GM21737 (cell line): Measurements from ENCODE around the gene OR4F6.
"Not testable (repeated sequence)": the region's sequence is repeated elsewhere in the genome, so short reads cannot be mapped to it uniquely, and the experiment has no call there.

ENCODE experiments used
- ATAC-seq: cut with Tn5 transposase; IDR thresholded peaks from one replicate; pipeline ENCODE4 v1.9.1; 2021; ENCODE audit warnings: mild to moderate bottlenecking, moderate library complexity; ENCODE audit not compliant: unreplicated experiment

OR4F6 gene, protein sequence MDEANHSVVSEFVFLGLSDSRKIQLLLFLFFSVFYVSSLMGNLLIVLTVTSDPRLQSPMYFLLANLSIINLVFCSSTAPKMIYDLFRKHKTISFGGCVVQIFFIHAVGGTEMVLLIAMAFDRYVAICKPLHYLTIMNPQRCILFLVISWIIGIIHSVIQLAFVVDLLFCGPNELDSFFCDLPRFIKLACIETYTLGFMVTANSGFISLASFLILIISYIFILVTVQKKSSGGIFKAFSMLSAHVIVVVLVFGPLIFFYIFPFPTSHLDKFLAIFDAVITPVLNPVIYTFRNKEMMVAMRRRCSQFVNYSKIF

DNA sequence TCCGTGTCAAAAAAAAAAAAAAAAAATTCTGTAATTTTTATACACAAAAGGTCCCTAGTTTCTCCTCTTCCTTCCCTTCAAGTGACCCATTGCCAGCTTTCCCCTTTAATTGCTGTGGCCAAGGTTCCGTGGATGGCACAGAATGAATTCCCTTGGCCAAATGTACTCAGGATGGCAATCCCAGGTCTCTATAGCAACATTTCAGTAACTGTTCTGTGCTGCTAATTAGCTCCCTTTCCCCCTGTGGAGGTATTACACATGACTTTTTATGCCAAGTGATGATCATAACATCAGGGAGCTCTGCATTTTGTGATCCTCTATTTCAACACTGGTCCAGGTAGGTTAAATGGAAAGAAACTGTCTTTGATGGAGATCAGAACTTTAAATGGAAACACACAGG is at the start of gene OR4F6:
OR4F6 (plus strand) TSS at position 301 of the 400 bp plus-strand sequence. CDS start 2,211 bp downstream, outside the sequence.
- ATAC-seq = no peak

DNA sequence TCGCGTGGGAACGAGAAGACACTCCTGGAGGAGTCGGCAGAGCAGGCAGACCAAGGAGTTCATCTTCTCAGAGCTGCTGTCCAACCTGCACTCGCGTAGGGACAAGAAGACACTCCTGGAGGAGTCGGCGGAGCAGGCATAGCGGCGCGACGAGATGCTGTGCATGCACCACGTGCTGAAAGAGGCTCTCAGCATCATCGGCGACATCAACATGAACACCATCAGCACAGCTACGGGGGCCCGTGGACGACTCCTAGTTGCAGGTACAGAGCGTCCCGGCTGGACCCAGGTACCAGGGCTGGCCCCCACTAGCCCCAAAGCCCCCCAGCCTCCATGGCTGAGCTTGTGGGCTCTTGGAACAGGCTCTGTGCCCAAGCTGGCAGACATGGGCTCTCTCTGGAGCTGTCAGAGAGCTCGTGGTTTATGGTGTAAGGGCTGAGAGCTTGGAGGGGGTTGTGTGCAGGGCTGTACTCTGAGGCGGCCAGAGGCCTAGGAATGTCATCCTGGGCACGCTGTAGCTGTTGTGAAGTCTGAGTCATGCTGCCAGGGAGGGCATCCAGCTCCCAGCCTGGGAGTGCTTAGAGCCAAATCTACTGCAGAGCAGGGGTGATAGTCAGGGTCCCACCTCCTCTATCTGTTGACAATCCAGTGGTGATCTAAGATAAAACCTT is 38.5 kb upstream of the OR4F6 start:
- ATAC-seq = not testable (repeated sequence)

DNA sequence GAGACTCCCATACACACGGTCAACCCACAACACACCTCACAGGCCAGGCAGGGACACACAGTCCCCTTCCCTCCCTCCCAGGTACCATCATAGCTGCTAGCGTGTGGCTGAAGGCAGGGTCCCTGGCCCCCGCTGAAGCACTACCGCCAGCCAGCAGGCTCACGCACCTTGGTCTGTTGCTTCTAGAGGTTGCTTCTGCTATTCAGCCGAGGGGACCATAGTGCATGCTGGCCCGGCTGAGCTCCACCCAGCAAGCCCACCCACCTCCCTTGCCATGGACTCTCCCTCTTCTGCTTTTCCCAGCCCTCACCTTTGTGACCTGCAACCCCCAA is 38.0 kb upstream of the OR4F6 start:
- ATAC-seq = not testable (repeated sequence)

DNA sequence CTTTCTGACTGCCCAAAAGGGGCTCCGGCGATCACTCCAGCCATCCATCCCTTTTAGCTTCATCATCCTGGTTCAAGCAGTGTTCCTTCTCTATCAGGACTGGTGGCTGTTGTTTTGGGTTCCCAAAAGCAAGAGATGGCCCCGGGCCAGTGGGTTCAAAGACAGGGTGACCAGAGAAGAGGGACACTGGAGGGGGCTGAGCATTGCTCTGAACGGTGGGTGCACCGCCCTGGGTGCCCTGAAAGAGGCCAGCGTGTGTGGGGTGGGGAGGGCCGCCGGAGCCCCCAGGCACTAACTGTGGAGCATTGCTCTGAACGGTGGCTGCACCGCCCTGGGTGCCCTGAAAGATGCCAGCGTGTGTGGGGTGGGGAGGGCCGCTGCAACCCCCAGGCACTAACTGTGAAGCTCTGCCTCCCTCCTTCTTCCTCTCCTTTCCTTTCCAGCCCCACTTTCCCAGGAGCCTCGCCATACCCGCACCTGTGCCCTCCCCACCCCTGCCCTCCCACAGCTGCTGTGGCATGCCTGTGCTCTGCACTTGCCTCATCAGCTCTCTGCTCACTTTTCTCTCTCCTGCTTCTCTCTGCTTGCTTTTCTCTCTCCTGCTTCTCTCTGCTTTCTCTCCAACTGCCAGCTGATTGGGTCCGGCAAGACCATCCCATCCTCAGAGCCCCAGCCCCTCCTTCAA is 37.4 kb upstream of the OR4F6 start:
- no peak for ATAC-seq

DNA sequence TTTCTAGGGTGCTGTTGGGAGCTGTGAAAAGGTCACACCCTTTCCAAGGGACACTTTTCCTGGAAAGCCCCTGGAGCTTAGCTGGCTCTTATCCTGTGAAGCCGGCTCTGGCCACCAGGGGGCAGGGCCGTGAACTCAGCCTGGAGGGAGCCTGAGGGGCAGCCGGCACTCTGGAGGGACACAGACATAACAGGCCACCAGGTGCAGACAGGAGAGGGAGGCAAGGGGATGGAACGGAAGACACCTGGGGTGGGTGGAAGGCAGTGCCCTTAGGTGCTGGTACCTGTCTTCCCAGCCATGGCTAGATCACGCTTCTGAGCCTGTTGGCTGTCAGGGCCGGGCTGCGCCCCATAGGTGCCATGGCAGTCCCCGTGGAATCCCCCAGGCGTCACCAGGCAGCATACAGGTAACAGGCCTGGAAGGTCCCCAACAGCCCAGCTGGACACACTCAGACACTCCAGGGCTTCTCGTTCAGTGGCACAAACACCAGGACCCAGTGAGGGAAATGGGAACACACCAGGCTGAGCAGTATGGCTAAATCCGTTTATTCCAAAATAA is 36.1 kb upstream of the OR4F6 start:
- ATAC-seq = not testable (repeated sequence)

DNA sequence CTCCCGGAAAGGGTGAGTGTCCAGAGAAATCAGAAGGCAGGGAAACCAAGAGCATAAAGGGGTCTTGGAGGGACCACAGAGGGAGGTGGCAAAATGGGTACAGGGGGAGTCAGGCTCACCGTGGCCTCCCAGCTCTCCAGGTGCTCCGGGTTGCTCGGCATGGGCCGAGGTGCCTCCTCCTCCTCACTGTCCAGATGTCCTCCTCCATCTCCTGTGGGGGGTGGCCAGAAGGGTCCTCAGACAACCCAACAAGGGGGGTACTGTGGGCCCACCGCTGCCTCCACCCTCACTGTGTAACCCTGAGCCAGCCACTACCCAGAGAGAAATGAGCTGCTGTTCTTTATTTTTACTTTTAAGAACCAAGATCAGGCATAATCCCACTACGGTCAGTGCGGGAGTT is 30.4 kb upstream of the OR4F6 start:
- ATAC-seq = no peak

DNA sequence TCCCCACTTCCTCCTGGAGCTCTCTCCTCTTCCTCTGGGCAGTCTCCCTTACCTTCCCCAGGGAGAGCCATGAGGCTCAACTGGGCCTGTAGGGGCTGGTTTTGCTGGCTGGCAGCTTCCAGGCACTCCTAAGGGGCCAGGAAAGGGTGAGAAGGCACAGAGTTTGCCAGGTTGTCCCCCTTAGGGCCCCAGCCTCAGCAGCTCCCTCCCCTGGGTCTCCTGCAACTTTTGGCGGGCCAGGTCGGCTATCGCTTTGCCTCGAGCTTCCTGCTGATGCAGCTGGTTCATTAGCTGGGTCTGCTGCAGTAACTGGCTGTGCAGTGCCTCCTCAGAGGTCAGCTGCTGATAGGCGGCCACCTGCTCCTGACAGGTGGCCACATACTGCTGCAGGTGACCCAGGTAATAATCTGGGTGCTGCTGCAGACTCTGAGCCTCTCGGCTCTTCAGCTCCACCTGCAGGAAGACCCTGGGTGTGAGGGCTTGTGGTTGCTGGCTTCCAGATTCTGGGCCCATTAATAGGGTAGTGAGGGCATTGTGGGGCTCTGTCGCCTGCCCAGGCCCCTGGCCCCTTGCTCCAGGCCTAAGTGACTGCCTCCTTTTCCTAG is 29.7 kb upstream of the OR4F6 start:
- ATAC-seq = no peak

DNA sequence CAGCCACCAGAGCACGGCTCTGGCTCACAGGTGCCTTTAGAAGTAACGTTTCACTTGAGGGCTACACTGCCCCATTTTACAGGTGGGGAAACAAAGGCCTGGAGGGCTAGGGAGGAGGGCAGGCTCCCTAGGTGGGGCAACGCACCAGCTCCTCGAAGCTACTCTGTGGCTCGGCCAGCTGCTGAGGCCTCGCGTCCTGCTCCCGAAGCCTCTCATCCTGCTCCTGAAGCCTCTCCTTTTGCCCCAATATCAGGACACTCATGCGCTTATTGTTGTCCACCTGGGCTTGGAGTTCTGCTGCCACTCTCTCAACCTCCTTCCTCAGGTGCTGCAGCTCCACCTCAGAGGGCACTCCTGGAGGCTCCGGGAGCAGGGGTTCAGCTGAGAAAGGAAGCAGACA is 28.2 kb upstream of the OR4F6 start:
- no peak for ATAC-seq

DNA sequence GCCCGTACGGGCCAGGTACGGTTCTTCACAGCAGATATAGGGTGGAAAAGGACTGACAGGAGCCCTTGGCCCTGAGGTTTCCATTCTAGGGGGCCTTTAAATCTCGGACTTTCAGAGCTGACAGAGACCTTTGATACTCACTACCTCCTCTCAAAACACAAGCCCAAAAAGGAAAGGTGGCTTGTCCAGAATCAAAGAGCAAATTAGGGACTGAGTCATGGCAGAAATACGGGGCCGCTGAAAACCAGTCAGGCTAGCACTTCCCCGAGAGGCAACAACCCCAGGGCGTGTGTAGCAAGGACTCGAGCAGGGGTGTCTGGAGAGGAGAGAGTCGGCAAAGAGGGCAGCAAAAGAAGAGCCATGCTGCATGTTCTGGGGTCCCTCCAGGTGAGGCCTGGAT is 24.7 kb upstream of the OR4F6 start:
- not testable (repeated sequence) for ATAC-seq

DNA sequence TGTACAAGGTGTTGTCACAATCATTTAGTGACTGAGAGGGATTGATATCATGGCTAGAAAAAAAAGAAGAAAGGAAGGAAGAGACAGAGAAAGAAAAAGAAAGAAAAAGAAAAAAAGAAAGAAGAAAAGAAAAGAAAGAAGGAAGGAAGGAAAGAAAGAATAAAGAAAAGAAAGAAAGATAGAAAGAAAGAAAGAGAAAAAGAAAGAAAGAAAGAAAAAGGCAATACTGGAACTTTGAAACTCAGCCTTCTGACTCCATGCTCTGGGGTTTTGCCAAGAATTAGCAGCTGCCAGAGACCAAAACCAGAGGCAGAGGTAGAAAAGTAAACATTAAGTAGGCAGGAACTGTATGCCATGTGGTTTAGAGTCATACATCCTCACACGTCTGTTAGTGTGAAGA is 23.1 kb upstream of the OR4F6 start:
- ATAC-seq = not testable (repeated sequence)

DNA sequence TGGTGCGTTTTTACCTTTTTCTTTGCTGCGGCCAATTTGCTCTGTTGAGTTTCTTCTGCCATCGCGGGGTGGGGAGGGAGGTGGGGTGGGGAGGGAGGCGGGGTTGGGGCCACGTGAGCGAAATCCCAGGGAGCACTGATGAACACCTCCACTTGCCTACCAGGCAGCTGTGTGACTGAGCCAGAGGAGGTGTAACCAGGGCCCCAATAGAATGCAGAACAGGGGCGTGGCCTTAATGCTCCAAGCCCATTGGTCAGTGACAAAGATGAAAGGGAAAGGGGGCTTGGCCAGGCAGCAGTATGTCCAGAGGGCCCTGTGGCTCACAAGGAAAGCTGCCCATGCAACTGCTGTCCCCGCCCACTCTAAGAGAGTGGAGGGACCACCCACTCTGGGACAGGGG is 21.4 kb upstream of the OR4F6 start:
- no peak for ATAC-seq

DNA sequence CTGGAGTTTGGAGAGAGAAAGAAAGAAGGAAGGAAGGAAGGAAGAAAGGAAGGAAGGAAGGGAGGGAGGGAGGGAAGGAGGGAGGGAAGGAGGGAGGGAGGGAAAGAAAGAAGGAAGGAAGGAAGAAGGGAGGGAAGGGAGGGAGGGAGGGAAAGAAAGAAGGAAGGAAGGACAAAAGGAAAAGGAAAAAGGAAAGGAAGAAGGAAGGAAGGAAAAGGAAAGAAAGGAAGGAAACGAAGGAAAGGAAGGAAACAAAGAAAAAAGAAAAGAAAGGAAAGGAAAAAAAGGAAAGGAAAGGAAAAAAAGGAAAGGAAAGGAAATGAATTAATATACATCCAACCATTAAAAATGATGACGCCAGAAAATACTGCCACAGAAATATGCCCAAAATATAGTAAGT is 18.7 kb upstream of the OR4F6 start:
- ATAC-seq = no peak

DNA sequence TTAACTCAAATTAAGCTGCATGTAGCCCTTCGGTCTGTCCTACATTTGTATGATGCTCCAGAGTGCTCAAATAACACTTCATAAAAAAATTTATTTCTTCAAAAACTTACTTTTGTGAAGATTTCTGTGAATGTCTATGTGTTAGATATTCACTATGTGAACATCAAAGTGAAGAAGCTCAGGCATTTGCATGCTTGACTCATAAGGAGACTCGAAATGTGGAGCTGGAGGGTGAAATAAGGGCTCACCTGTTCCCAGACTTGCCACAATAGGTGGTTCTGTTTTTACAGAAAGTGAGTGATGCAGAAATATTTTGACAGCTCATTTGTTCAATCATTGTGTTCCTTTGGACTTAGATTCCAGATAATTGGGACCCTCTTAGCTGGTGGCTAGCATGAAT is 16.9 kb upstream of the OR4F6 start:
- not testable (repeated sequence) for ATAC-seq

DNA sequence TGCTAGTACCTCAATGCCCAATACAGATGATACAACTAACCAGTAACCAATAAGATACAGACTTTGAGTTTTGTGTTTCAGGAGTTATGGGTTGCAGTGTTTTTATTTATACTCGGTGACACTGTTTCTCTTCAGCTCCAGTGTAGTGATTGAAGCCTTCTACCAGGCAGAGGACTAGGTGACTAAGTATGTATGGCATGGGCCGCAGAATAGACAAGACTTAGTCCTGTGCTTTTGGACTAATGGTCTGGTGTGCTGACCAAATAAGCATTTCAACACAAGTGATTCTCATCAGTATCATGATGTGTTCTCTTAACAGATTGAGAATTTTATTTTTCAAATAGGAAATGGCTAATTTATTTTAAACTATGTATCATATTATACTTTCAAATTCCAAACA is 15.3 kb upstream of the OR4F6 start:
- ATAC-seq = not testable (repeated sequence)

DNA sequence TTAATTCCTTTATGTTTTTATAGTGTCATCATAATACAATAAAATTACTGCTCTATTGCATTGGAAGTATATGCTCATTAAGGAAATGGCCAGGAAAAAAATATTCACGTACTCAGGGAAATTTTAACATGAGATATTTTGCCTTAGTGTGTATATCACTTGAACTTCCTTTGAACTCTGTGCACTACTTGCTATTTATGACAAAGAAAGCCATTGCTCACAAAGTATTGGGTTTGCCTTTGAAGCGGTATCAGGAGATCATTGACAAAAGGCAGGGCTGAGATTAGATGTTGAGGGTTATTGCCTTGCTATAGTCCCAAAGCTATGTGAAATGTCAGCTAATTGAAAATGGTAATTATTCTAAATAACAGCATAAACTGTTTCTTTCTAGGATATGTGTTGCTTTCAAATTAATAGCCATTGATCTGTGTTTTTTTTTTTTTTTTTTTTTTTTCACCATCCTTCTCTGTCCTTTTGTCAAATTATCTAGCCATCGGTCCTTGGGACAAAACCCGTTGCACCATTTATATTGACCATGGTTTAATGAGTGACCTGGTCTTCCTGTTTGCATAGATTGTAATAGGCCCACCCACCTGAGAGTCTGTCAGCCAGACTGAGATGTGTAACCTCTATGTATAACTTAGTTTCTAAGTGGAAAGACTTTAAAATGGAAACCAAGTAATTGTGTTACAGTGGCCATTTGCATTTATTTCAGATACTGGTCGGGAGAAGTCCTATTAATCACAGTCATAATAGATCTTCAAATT is 14.6 kb upstream of the OR4F6 start:
- ATAC-seq = not testable (repeated sequence)

DNA sequence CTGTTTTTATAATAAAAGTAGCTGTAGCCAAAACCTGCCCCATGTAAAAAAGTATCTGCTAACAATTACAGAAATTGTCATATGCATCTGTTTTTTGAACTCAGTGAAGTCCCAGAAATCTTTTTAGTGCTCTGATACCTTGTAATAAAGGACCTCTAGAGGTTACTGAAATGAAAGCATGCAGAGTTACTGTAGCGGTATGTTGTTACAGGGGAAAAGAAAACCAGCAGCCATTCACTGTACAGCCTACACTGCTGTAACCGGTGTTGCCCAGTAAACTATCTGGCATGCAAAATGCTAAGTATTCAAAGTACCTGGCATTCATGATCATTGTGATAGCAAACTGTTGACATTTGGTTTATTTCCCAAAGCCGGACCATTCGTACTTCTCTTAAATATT is 12.6 kb upstream of the OR4F6 start:
- not testable (repeated sequence) for ATAC-seq

DNA sequence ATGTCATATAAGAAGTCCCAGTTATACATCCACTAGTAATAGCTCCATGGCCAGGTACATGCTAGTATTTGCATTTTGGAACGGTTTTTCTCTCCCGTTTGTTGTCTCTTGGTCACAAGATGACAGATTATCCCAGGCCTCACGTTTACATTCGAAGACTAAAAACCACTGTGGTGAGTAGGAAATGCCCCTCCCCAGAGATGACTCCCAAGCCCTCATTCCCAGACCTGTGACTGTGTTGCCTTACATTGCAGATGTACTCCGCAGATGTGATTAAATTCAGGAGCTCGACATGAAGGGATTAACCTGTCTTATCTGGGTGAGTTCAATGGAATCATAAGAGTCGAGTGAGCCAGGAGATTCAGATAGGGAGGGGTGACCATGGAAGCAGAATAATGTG is 9.3 kb upstream of the OR4F6 start:
- ATAC-seq = not testable (repeated sequence)

DNA sequence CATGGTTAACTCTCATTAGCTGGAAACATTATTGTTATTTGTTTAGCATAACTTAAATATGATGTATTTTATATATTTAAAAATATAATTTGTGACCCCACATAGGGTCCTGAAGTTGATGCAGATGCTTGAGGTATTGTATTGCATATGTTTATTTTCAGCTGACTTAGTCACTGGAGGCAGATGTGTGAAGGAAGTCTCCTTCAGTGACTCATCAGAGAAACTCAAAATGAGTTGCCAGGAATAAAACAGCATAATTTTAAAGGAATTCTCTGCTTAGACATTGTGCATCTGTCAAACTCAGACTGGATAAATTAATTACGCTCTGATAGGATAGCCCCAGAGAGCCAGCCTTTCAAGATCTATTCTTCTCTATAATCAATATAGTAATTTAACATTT is 7.9 kb upstream of the OR4F6 start:
- no peak for ATAC-seq

DNA sequence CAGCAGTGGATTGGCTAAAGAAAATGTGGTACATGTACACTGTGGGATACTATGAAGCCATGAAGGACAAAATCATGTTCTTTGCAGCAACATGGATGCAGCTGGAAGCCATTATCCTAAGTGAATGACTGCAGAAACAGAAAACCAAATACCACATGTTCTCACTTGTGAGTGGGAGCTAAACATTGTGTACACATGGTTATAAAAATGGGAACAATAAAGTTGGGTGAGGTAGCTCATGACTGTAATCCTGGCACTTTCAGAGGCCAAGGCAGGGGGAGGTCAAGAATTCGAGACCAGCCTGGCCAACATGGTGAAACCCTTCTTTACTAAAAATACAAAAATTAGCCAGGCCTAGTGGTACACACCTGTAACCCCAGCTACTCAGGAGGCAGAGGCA is 3.6 kb upstream of the OR4F6 start:
- ATAC-seq = no peak

DNA sequence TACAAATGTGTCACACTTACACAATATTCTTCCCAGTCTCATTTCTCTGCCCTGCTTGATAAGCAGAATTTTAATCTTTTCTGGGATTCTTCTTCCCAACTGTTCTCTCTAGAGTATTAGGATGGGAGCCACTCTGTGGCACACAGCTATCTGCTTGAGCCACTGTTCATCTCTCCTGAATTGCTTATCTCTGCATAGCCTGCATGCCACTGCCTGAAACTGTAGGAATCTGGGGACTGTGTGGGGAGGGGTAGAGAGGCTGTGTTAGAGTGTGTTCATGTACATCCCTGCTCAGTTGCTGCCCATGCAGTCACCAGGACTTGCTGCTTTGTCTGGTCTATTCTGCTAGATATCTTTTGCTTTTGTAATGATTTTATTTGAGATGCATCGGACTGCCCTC is 2.3 kb upstream of the OR4F6 start:
- ATAC-seq = no peak

DNA sequence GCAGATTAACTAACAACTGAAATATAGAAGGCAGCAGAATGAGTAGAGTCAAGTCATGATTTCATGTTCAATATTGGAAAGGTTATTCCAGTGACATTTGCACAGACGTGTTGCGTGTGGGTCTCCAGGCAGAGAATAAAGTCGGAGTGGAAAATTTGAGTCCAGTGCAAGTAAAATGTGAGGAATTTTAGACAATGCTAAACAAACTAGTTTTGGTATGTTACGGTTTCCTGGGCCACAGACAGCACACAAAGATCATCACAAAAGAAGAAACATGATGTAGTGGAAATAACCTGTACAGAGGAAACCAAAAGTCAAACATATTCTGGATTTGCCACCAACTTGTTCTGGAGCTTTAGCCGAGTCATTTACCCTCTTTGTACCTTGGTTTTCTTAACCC is 367 bp downstream of the OR4F6 start:
- no peak for ATAC-seq
